ENCODE results near the gene RFTN2. TPM values are rescaled to one million over a fixed set of nuclear protein-coding genes. Genes with fewer than 3 reads are reported as not detected.

The RFTN2 gene
- total and polyA plus RNA-seq, 10 donors, result 0.52 to 13.3 (median 2.9) TPM

DNA sequence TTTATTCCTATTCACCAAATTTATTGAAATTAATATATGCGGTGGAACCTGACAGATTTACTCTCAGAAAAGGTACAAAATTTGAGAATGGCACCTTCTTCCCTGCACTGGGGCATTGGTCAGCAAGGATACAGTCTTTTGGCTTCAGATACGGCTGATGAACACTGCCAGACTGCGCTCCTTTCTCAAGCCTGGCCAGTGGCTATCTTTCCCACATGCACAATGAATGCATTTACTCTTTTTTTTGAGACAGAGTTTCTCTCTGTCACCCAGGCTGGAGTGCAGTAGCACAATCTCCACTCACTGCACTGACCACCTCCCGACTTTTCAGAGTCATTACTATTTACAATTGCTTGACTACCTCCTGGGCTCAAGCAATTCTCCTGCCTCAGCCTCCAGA, 97.9 kb downstream of the RFTN2 start:
- H3K27ac ChIP-seq, result no peak overlapping the region
- intact Hi-C loops (cut with DNase I; ENCODE audit: low total_unique reads), result no loop called here
- peaks cover 0 to 5% (median 0%) of the 10 kb centered on the region in 6 donors for H3K36me3 ChIP-seq
- H3K9me3 ChIP-seq, result peaks cover 0 to 27% (median 20%) of the 10 kb centered on the region in 8 donors
- WGBS, 5 donors, result 88 to 94% (median 93%) methylated on average over 4 of the region's 4 CpGs
- peaks cover 0 to 9% (median 0%) of the 10 kb centered on the region in 6 donors for H3K4me1 ChIP-seq
- no peak for DNase-seq
- no peak overlapping the region for H3K4me3 ChIP-seq
- no peaks in the 10 kb centered on the region for H3K27me3 ChIP-seq (replicated peaks in 1 of 7)
- no peak for TF ChIP-seq CTCF (IDR thresholded peaks at IDR 0.05 in 8 of 11, conservative IDR thresholded peaks at IDR 0.05 in 3 of 11)
- no peak for TF ChIP-seq POLR2A (IDR thresholded peaks at IDR 0.05)
- TF ChIP-seq POLR2AphosphoS5 (IDR thresholded peaks at IDR 0.05), result no peak

- no peak overlapping the region for H3K4me3 ChIP-seq
- DNase-seq, result no peak
- H3K9me3 ChIP-seq, result peaks cover 0 to 27% (median 22%) of the 10 kb centered on the region in 8 donors
- H3K27ac ChIP-seq, result no peak overlapping the region
- peaks cover 0 to 13% (median 0%) of the 10 kb centered on the region in 6 donors for H3K36me3 ChIP-seq
- 49 to 83% (median 63%) methylated on average over 3 of the region's 3 CpGs for WGBS, 5 donors
- intact Hi-C loops (cut with DNase I; ENCODE audit: low total_unique reads), result no loop called here
- TF ChIP-seq CTCF (IDR thresholded peaks at IDR 0.05 in 8 of 11, conservative IDR thresholded peaks at IDR 0.05 in 3 of 11), result no peak
- TF ChIP-seq POLR2A (IDR thresholded peaks at IDR 0.05), result no peak
- no peak for TF ChIP-seq POLR2AphosphoS5 (IDR thresholded peaks at IDR 0.05)
- H3K4me1 ChIP-seq, result peaks cover 0 to 9% (median 0%) of the 10 kb centered on the region in 6 donors
- H3K27me3 ChIP-seq (replicated peaks in 1 of 7), result no peaks in the 10 kb centered on the region
These were observed 98.8 kb downstream of the RFTN2 start for GRCh38 chr2:197576631-197577030.

DNA sequence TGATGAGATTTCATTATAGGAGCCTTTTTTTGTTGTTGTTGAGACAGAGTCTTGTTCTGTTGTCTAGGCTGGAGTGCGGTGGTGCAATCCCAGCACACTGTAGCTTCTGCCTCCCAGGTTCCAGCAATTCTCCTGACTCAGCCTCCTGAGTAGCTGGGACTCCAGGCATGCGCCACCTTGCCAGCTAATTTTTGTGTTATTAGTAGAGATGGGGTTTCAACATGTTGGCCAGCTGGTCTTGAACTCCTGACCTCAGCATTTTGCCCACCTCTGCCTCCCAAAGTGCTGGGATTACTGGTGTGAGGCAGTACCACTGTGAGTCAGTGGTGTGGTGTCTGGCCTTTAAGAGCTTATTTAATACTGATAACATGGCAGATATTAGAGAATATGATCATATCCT, 99.4 kb downstream of the RFTN2 start:
- peaks cover 0 to 9% (median 0%) of the 10 kb centered on the region in 6 donors for H3K4me1 ChIP-seq

GRCh38 chr2:197573608-197574007, 101.8 kb downstream of the RFTN2 start:
- no peak for TF ChIP-seq POLR2A (IDR thresholded peaks at IDR 0.05)
- no peak for TF ChIP-seq POLR2AphosphoS5 (IDR thresholded peaks at IDR 0.05)
- TF ChIP-seq CTCF (IDR thresholded peaks at IDR 0.05 in 8 of 11, conservative IDR thresholded peaks at IDR 0.05 in 3 of 11), result no peak
- Histone ChIP-seq H3K9me3 (peaks cover 0 to 27% (median 22%) of the 10 kb centered on the region in 8 donors), H3K4me3 (no peak overlapping the region), H3K36me3 (peaks cover 0 to 20% (median 0%) of the 10 kb centered on the region in 6 donors), H3K27ac (no peak overlapping the region), H3K4me1 (peaks cover 0 to 9% (median 0%) of the 10 kb centered on the region in 6 donors), H3K27me3 (replicated peaks in 1 of 7) (no peaks in the 10 kb centered on the region)
- 94 to 97% (median 97%) methylated on average over 2 of the region's 2 CpGs for WGBS, 5 donors
- no peak for DNase-seq
- intact Hi-C loops (cut with DNase I; ENCODE audit: low total_unique reads), result no loop called here

More for the DNA sequence above, 99.4 kb downstream of the RFTN2 start:
- Histone ChIP-seq H3K27ac (no peak overlapping the region), H3K4me3 (no peak overlapping the region), H3K27me3 (replicated peaks in 1 of 7) (no peaks in the 10 kb centered on the region), H3K36me3 (peaks cover 0 to 13% (median 0%) of the 10 kb centered on the region in 6 donors), H3K9me3 (peaks cover 0 to 27% (median 22%) of the 10 kb centered on the region in 8 donors)
- no peak for DNase-seq
- TF ChIP-seq POLR2AphosphoS5 (IDR thresholded peaks at IDR 0.05) (no peak), POLR2A (IDR thresholded peaks at IDR 0.05) (no peak), CTCF (IDR thresholded peaks at IDR 0.05 in 8 of 11, conservative IDR thresholded peaks at IDR 0.05 in 3 of 11) (no peak)
- WGBS, 5 donors, result 81 to 94% (median 85%) methylated on average over 2 of the region's 2 CpGs
- intact Hi-C loops (cut with DNase I; ENCODE audit: low total_unique reads), result no loop called here
